Measurements from ENCODE around the gene CREB3L2. TPM values are rescaled to one million over a fixed set of nuclear protein-coding genes. Genes with fewer than 3 reads are reported as not detected.

CREB3L2 gene
- total and polyA plus RNA-seq, 2 of the 4 experiments (the other 2 are of a cell fraction): 42.3 to 57.9 TPM

GRCh38 chr7:137978464-137979237 is 23.2 kb downstream of the CREB3L2 start (continued):
- TF ChIP-seq MXI1 (IDR thresholded peaks at IDR 0.05; ENCODE audit: borderline replicate concordance, low read depth, low read length): 0 out of 2 replicates have a peak, but pooled peaks have one; percentile 23
- peak; percentile 67 for TF ChIP-seq BHLHE40 (IDR thresholded peaks at IDR 0.05; ENCODE audit: low read depth, low read length)
- peak; percentile 86 for TF ChIP-seq RCOR1 (IDR thresholded peaks at IDR 0.05; ENCODE audit: insufficient replicate concordance, low read length)

- peak overlapping the region; percentile 39 for H3K4ac ChIP-seq (ENCODE audit: low read depth, low read length)
- ATAC-seq (ENCODE audit: low read depth) (no peak), DNase-seq (no peak)
- in situ Hi-C loops (cut with MboI; ENCODE audit: low sequenced_read_pairs): loop anchor here (25.0 kb wide), 1 partner anchor 840 kb away; no protein-coding TSS in a partner anchor
- BruUV-seq (replicated peaks): no TSS peak
- H2BK5ac ChIP-seq (ENCODE audit: low read depth, low read length, poor library complexity, severe bottlenecking): peak overlapping the region; percentile 93
- peak overlapping the region; percentile 46; the same call in 1 of the 2 replicates for H3K14ac ChIP-seq (replicated peaks; ENCODE audit: low read depth, low read length)
- intact Hi-C loops (cut with micrococcal nuclease): no loop called here
- H3K4me1 ChIP-seq (ENCODE audit: control insufficient read depth, insufficient read depth, low read length): peaks cover 46% of the 10 kb centered on the region
- H3K4me2 ChIP-seq (ENCODE audit: low read depth, low read length): no peak overlapping the region
- H3K23ac ChIP-seq (ENCODE audit: low read depth, low read length): no peak overlapping the region
- H4K5ac ChIP-seq (ENCODE audit: low read depth, low read length): no peak overlapping the region
- H3K56ac ChIP-seq (ENCODE audit: extremely low read depth, insufficient read depth, low read length): no peak overlapping the region
- peaks cover 6% of the 10 kb centered on the region for H3K36me3 ChIP-seq (ENCODE audit: control insufficient read depth, insufficient read depth, low read length)
- peaks cover 28% of the 10 kb centered on the region for H3K9me1 ChIP-seq (ENCODE audit: insufficient read depth, low read length)
- peaks cover 14 to 82% of the 10 kb centered on the region in 2 experiments for H3K79me1 ChIP-seq (ENCODE audit: low read depth in 1 of 2, low read length in 2 of 2)
- H3K27ac ChIP-seq (ENCODE audit: insufficient read depth, low read length): peak overlapping the region; percentile 32
- peak overlapping the region; percentile 61; the same call in 2 of the 3 replicates for H2BK15ac ChIP-seq (ENCODE audit: low read depth, low read length)
- no peak overlapping the region for H3K4me3 ChIP-seq (ENCODE audit: insufficient read depth, low read depth, low read length)
- H3K27me3 ChIP-seq (ENCODE audit: control insufficient read depth, insufficient read depth, low read length): no peaks in the 10 kb centered on the region
- peak overlapping the region; percentile 30 to 45; a peak in 1 of 4 replicates for H4K8ac ChIP-seq (ENCODE audit: low read depth in 2 of 2, low read length in 2 of 2)
- H2BK120ac ChIP-seq (ENCODE audit: low read depth, low read length): no peak overlapping the region
- no CpG with 5 or more reads among the region's 4 CpGs for WGBS, 2 experiments (ENCODE audit: extremely low coverage in 2 of 2, insufficient read length in 1 of 2)
- H2AK9ac ChIP-seq (replicated peaks; ENCODE audit: low read depth, low read length, poor library complexity): no peak overlapping the region
- H3K18ac ChIP-seq (ENCODE audit: low read depth, low read length): no peak overlapping the region; the same call in 1 of the 2 replicates
- H4K20me1 ChIP-seq (ENCODE audit: insufficient read depth, low read length): peaks cover 7% of the 10 kb centered on the region; the same call in 1 of the 2 replicates
- no peak overlapping the region for H3K9ac ChIP-seq (ENCODE audit: low read depth, low read length)
- ChIA-PET CTCF (no interaction called here), POLR2A (ENCODE audit: unreplicated experiment) (no interaction called here)
- no peak for TF ChIP-seq RAD21 (IDR thresholded peaks at IDR 0.05; ENCODE audit: low read length)
- no peak for TF ChIP-seq RFX5 (IDR thresholded peaks at IDR 0.05; ENCODE audit: low read depth, low read length)
- TF ChIP-seq POLR2A (IDR thresholded peaks at IDR 0.05; ENCODE audit: low read depth, low read length): no peak
- 0 out of 2 replicates have a peak, but pooled peaks have one; percentile 46 for TF ChIP-seq MAFK (IDR thresholded peaks at IDR 0.05; ENCODE audit: low read depth, low read length)
- TF ChIP-seq FOS (IDR thresholded peaks at IDR 0.05; ENCODE audit: low read depth, low read length): no peak
- TF ChIP-seq NFE2L2 (IDR thresholded peaks at IDR 0.05; ENCODE audit: low read depth, low read length): no peak
- TF ChIP-seq, protein P1, sequence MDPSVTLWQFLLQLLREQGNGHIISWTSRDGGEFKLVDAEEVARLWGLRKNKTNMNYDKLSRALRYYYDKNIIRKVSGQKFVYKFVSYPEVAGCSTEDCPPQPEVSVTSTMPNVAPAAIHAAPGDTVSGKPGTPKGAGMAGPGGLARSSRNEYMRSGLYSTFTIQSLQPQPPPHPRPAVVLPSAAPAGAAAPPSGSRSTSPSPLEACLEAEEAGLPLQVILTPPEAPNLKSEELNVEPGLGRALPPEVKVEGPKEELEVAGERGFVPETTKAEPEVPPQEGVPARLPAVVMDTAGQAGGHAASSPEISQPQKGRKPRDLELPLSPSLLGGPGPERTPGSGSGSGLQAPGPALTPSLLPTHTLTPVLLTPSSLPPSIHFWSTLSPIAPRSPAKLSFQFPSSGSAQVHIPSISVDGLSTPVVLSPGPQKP (IDR thresholded peaks at IDR 0.05; ENCODE audit: borderline replicate concordance, low read depth, low read length): no peak
- TF ChIP-seq CTCF (conservative IDR thresholded peaks at IDR 0.05; ENCODE audit: low read depth, low read length): no peak
- peak; percentile 50; the same call in 1 of the 2 replicates for TF ChIP-seq CEBPB (IDR thresholded peaks at IDR 0.05; ENCODE audit: low read depth, low read length)
- H3K9me3 ChIP-seq (ENCODE audit: control insufficient read depth, insufficient read depth, low read length): no peaks in the 10 kb centered on the region
- H2AK5ac ChIP-seq (ENCODE audit: low read depth, low read length): peak overlapping the region; percentile 62; the same call in 1 of the 2 replicates
- peak overlapping the region; percentile 42; the same call in 1 of the 2 replicates for H4K91ac ChIP-seq (ENCODE audit: insufficient read depth, low read depth, low read length)
- no peak overlapping the region for H2BK20ac ChIP-seq (ENCODE audit: low read depth, low read length)
- dilution Hi-C loops (cut with HindIII; ENCODE audit: low sequenced_read_pairs, unreplicated experiment): no loop called here
- no peak overlapping the region for H2AFZ ChIP-seq (replicated peaks; ENCODE audit: low read length, poor library complexity)
Observed at GRCh38 chr7:137977173-137977572, 24.7 kb downstream of the CREB3L2 start.
